GM20000 (cell line): ENCODE measurements around the gene NPAS2.

ENCODE experiments used
- DNase-seq: peaks from one replicate; pipeline ENCODE4 v3.0.0; 2012; ENCODE audit warnings: low spot score
- TF ChIP-seq, protein P1 (sequence below): IDR thresholded peaks from 2 replicates; pipeline ENCODE4 v1.5.1; 2012; ENCODE audit warnings: mild to moderate bottlenecking, control low read depth; ENCODE audit errors: extremely low read depth, missing control alignments

The NPAS2 gene

DNA sequence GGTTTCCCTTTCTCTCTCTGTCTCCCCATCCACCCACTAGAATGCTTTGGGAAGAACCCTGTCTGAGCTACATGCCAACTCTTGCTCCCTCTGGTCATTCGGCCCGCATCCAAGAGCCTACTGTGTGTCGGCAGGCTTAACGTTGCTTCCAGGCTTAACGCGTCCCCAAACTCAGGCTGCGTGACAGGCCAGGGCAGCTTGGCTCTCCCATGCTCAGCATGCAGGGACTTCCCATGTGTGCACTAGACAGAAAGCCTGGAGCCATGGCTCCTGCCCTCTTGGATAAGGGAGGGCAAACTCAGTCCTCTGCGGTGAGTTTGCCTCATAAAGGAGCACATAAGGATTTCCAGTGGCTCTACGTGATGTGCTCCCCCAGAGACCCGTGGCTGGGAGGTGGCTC, 225.4 kb downstream of the NPAS2 start:
- DNase-seq = no peak
- TF ChIP-seq, protein P1, sequence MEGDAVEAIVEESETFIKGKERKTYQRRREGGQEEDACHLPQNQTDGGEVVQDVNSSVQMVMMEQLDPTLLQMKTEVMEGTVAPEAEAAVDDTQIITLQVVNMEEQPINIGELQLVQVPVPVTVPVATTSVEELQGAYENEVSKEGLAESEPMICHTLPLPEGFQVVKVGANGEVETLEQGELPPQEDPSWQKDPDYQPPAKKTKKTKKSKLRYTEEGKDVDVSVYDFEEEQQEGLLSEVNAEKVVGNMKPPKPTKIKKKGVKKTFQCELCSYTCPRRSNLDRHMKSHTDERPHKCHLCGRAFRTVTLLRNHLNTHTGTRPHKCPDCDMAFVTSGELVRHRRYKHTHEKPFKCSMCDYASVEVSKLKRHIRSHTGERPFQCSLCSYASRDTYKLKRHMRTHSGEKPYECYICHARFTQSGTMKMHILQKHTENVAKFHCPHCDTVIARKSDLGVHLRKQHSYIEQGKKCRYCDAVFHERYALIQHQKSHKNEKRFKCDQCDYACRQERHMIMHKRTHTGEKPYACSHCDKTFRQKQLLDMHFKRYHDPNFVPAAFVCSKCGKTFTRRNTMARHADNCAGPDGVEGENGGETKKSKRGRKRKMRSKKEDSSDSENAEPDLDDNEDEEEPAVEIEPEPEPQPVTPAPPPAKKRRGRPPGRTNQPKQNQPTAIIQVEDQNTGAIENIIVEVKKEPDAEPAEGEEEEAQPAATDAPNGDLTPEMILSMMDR = no peak
